Measurements from ENCODE around the gene PNLIPRP2. TPM values are rescaled to one million over a fixed set of nuclear protein-coding genes. Genes with fewer than 3 reads are reported as not detected.

The PNLIPRP2 gene
- total RNA-seq, 1 experiment from 2014 or later = 0.24 TPM

DNA sequence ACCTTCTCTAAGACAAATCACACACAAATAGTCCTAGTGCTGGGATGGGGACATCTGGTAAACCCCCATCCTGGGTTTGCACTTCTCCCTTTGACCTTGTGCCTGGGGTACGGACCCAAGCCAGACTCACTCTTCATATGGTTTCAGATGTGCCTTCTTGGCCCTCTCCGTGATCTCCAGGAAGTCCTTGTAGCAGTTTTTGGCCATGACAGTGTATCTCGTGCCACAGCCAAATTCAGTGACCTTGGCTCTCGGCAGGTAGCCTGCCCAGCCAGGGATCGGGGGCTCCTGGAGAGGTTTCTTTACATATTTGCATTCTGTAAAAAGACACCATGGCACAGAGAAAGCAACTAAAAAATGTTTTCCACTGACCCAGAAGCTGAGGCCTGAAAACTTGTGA lies 43.9 kb downstream of the PNLIPRP2 start:
- no peak overlapping the region for H3K9ac ChIP-seq (ENCODE audit: extremely low read depth, insufficient read length, low read length)
- no peaks in the 10 kb centered on the region for H3K9me3 ChIP-seq (ENCODE audit: control insufficient read depth, low read depth, low read length)
- no peak overlapping the region for H4K91ac ChIP-seq (ENCODE audit: insufficient read length, low read depth, low read length)
- H2BK5ac ChIP-seq (ENCODE audit: insufficient read length, low read length) = no peak overlapping the region
- H3K79me2 ChIP-seq (ENCODE audit: insufficient read depth, low read length) = 0 out of 2 replicates have a peak, but pooled peaks cover 2% of the 10 kb centered on the region
- H2BK20ac ChIP-seq (ENCODE audit: low read depth, low read length, poor library complexity, severe bottlenecking) = no peak overlapping the region
- no peak overlapping the region for H2BK120ac ChIP-seq (ENCODE audit: low read depth, low read length, poor library complexity, severe bottlenecking)
- H3K79me1 ChIP-seq (ENCODE audit: insufficient read depth, low read depth, low read length, poor library complexity, severe bottlenecking) = no peaks in the 10 kb centered on the region
- H3K4me1 Mint-ChIP-seq = peaks cover 7 to 12% of the 10 kb centered on the region in 2 experiments
- peaks cover 5% of the 10 kb centered on the region; the same call in 1 of the 2 replicates for H3K4me1 ChIP-seq (ENCODE audit: insufficient read depth, low read length)
- H3T11ph ChIP-seq (ENCODE audit: low read length) = no peak overlapping the region
- WGBS (ENCODE audit: extremely low coverage, insufficient read length, low lambda C conversion rate) = no CpG with 5 or more reads among the region's 5 CpGs
- H3K23ac ChIP-seq (ENCODE audit: insufficient read length, low read depth, low read length) = no peak overlapping the region
- H3K9me3 Mint-ChIP-seq = no peaks in the 10 kb centered on the region
- no peaks in the 10 kb centered on the region for H4K20me1 ChIP-seq (ENCODE audit: control insufficient read depth, insufficient read depth, insufficient read length)
- H3K27ac ChIP-seq (ENCODE audit: insufficient read length, low read depth, low read length) = no peak overlapping the region
- H3K4ac ChIP-seq (ENCODE audit: low read depth, low read length) = no peak overlapping the region
- no peak overlapping the region for H2BK12ac ChIP-seq (ENCODE audit: insufficient read length, low read depth, low read length)
- no peak overlapping the region for H3K4me2 ChIP-seq (ENCODE audit: insufficient read depth, insufficient read length, low read length)
- no peak overlapping the region for H3K56ac ChIP-seq (ENCODE audit: insufficient read length, low read depth, low read length)
- TF ChIP-seq, protein P1, sequence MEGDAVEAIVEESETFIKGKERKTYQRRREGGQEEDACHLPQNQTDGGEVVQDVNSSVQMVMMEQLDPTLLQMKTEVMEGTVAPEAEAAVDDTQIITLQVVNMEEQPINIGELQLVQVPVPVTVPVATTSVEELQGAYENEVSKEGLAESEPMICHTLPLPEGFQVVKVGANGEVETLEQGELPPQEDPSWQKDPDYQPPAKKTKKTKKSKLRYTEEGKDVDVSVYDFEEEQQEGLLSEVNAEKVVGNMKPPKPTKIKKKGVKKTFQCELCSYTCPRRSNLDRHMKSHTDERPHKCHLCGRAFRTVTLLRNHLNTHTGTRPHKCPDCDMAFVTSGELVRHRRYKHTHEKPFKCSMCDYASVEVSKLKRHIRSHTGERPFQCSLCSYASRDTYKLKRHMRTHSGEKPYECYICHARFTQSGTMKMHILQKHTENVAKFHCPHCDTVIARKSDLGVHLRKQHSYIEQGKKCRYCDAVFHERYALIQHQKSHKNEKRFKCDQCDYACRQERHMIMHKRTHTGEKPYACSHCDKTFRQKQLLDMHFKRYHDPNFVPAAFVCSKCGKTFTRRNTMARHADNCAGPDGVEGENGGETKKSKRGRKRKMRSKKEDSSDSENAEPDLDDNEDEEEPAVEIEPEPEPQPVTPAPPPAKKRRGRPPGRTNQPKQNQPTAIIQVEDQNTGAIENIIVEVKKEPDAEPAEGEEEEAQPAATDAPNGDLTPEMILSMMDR (conservative IDR thresholded peaks at IDR 0.05) = no peak
- no peak overlapping the region for H2AK5ac ChIP-seq (ENCODE audit: insufficient read length, low read length)
- no peak overlapping the region for H4K5ac ChIP-seq (ENCODE audit: insufficient read length, low read depth, low read length)
- H3K4me3 Mint-ChIP-seq = no peak overlapping the region
- H3K23me2 ChIP-seq (ENCODE audit: insufficient read length, low read depth, low read length, poor library complexity, severe bottlenecking) = peaks cover 8% of the 10 kb centered on the region
- H2AFZ ChIP-seq (ENCODE audit: low read length) = no peak overlapping the region
- no peaks in the 10 kb centered on the region for H3K27me3 ChIP-seq (ENCODE audit: insufficient read depth, low read length)
- H3K18ac ChIP-seq (ENCODE audit: insufficient read length, low read depth, low read length) = no peak overlapping the region
- H4K8ac ChIP-seq (replicated peaks; ENCODE audit: insufficient read length, low read depth, low read length) = no peak overlapping the region
- no peak overlapping the region for H2BK15ac ChIP-seq (ENCODE audit: low read depth, low read length)
- H3K36me3 Mint-ChIP-seq (ENCODE audit: insufficient read depth in 1 of 3, low read depth in 3 of 3) = peaks cover 11 to 50% (median 44%) of the 10 kb centered on the region in 3 experiments; a peak in 6 of 7 replicates
- H3K27me3 Mint-ChIP-seq (ENCODE audit: low read depth) = no peaks in the 10 kb centered on the region
- no peak overlapping the region for H3K14ac ChIP-seq (ENCODE audit: insufficient read depth, low read length)
- peak; percentile 19 for DNase-seq
- no peak overlapping the region; a peak in 1 of 7 replicates for H3K27ac Mint-ChIP-seq
